Renal cortex interstitium (tissue), 15 donors: ENCODE measurements around the gene CACYBP. TPM values are rescaled to one million over a fixed set of nuclear protein-coding genes. Genes with fewer than 3 reads are reported as not detected.

ENCODE experiments used
- DNase-seq, 11 donors: peaks; one replicate each; pipeline ENCODE4 v3.0.0-alpha.2; 2013; ENCODE audit warnings: low read depth in 9 of 11, low spot score in 4 of 11; ENCODE audit errors: extremely low read depth in 1 of 11
- long read RNA-seq, 16 experiments: transcript quantifications; one replicate each; lab custom pipeline, GENCODE V29; 2026
- polyA plus RNA-seq, 3 donors: library from polyadenylated mRNA; unstranded; fragments of 120-200 nt; gene quantifications; one replicate each; pipeline ENCODE4 v1.2.1, GENCODE V29; 2013; ENCODE audit not compliant: insufficient read length in 3 of 3

The CACYBP gene, protein sequence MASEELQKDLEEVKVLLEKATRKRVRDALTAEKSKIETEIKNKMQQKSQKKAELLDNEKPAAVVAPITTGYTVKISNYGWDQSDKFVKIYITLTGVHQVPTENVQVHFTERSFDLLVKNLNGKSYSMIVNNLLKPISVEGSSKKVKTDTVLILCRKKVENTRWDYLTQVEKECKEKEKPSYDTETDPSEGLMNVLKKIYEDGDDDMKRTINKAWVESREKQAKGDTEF
- 100 to 1,000 TPM; 106 to 152 (median 144) TPM for polyA plus RNA-seq
- long read RNA-seq, donor 1, transcript CACYBP-201 (6 exons, 2,766 nt), result major isoform, 29 of 133 reads
- long read RNA-seq, donor 1, transcript CACYBP-207 (5 exons, 804 nt), result minor isoform, 7 of 133 reads
- long read RNA-seq, donor 1, partial matches to known transcripts, result 85 of 133 reads
- long read RNA-seq, donor 1, other reads (novel, unspliced or antisense), result 10 of 133 reads
- long read RNA-seq, donor 2, transcript CACYBP-207 (5 exons, 804 nt), result minor isoform, 10 of 52 reads
- long read RNA-seq, donor 2, transcript CACYBP-201 (6 exons, 2,766 nt), result major isoform, 37 of 52 reads
- long read RNA-seq, donor 2, partial matches to known transcripts, result 0 of 52 reads
- long read RNA-seq, donor 2, other reads (novel, unspliced or antisense), result 0 of 52 reads
- long read RNA-seq, donor 3, transcript CACYBP-201 (6 exons, 2,766 nt), result major isoform, 61 of 263 reads
- long read RNA-seq, donor 3, transcript CACYBP-207 (5 exons, 804 nt), result minor isoform, 12 of 263 reads
- long read RNA-seq, donor 3, partial matches to known transcripts, result 42 of 263 reads
- long read RNA-seq, donor 3, other reads (novel, unspliced or antisense), result 146 of 263 reads
- long read RNA-seq, donor 4, transcript CACYBP-201 (6 exons, 2,766 nt), result major isoform, 36 of 68 reads
- long read RNA-seq, donor 4, transcript CACYBP-208 (2 exons, 688 nt), result minor isoform, 6 of 68 reads
- long read RNA-seq, donor 4, partial matches to known transcripts, result 10 of 68 reads
- long read RNA-seq, donor 4, other reads (novel, unspliced or antisense), result 13 of 68 reads
- long read RNA-seq, donor 5, result 0 reads
- long read RNA-seq, donor 6, transcript CACYBP-207 (5 exons, 804 nt), result minor isoform, 8 of 63 reads
- long read RNA-seq, donor 6, transcript CACYBP-201 (6 exons, 2,766 nt), result major isoform, 42 of 63 reads
- long read RNA-seq, donor 6, partial matches to known transcripts, result 0 of 63 reads
- long read RNA-seq, donor 6, other reads (novel, unspliced or antisense), result 9 of 63 reads
- long read RNA-seq, donor 7, transcript CACYBP-207 (5 exons, 804 nt), result minor isoform, 14 of 164 reads
- long read RNA-seq, donor 7, transcript CACYBP-201 (6 exons, 2,766 nt), result major isoform, 59 of 164 reads
- long read RNA-seq, donor 7, partial matches to known transcripts, result 68 of 164 reads
- long read RNA-seq, donor 7, other reads (novel, unspliced or antisense), result 17 of 164 reads
- long read RNA-seq, donor 8, transcript CACYBP-207 (5 exons, 804 nt), result minor isoform, 16 of 104 reads
- long read RNA-seq, donor 8, transcript CACYBP-201 (6 exons, 2,766 nt), result major isoform, 56 of 104 reads
- long read RNA-seq, donor 8, partial matches to known transcripts, result 11 of 104 reads
- long read RNA-seq, donor 8, other reads (novel, unspliced or antisense), result 16 of 104 reads
- long read RNA-seq, donor 9, transcript CACYBP-201 (6 exons, 2,766 nt), result major isoform, 51 of 176 reads
- long read RNA-seq, donor 9, transcript CACYBP-207 (5 exons, 804 nt), result minor isoform, 5 of 176 reads
- long read RNA-seq, donor 9, partial matches to known transcripts, result 26 of 176 reads
- long read RNA-seq, donor 9, other reads (novel, unspliced or antisense), result 91 of 176 reads
- long read RNA-seq, donor 10, transcript CACYBP-201 (6 exons, 2,766 nt), result major isoform, 51 of 230 reads
- long read RNA-seq, donor 10, transcript CACYBP-207 (5 exons, 804 nt), result minor isoform, 12 of 230 reads
- long read RNA-seq, donor 10, partial matches to known transcripts, result 152 of 230 reads
- long read RNA-seq, donor 10, other reads (novel, unspliced or antisense), result 14 of 230 reads
- long read RNA-seq, donor 11, transcript CACYBP-201 (6 exons, 2,766 nt), result major isoform, 22 of 152 reads
- long read RNA-seq, donor 11, partial matches to known transcripts, result 15 of 152 reads
- long read RNA-seq, donor 11, other reads (novel, unspliced or antisense), result 108 of 152 reads
- long read RNA-seq, donor 12, transcript CACYBP-201 (6 exons, 2,766 nt), result major isoform, 15 of 112 reads
- long read RNA-seq, donor 12, partial matches to known transcripts, result 25 of 112 reads
- long read RNA-seq, donor 12, other reads (novel, unspliced or antisense), result 68 of 112 reads
- long read RNA-seq, donor 13, transcript CACYBP-207 (5 exons, 804 nt), result minor isoform, 26 of 126 reads
- long read RNA-seq, donor 13, transcript CACYBP-201 (6 exons, 2,766 nt), result major isoform, 68 of 126 reads
- long read RNA-seq, donor 13, partial matches to known transcripts, result 5 of 126 reads
- long read RNA-seq, donor 13, other reads (novel, unspliced or antisense), result 23 of 126 reads
- long read RNA-seq, donor 14, transcript CACYBP-201 (6 exons, 2,766 nt), result major isoform, 47 of 247 reads
- long read RNA-seq, donor 14, transcript CACYBP-207 (5 exons, 804 nt), result minor isoform, 11 of 247 reads
- long read RNA-seq, donor 14, partial matches to known transcripts, result 39 of 247 reads
- long read RNA-seq, donor 14, other reads (novel, unspliced or antisense), result 145 of 247 reads
- long read RNA-seq, donor 15, transcript CACYBP-201 (6 exons, 2,766 nt), result major isoform, 15 of 19 reads
- long read RNA-seq, donor 15, partial matches to known transcripts, result 0 of 19 reads
- long read RNA-seq, donor 15, other reads (novel, unspliced or antisense), result 0 of 19 reads
- long read RNA-seq, donor 16, transcript CACYBP-207 (5 exons, 804 nt), result minor isoform, 11 of 466 reads
- long read RNA-seq, donor 16, transcript CACYBP-201 (6 exons, 2,766 nt), result major isoform, 130 of 466 reads
- long read RNA-seq, donor 16, partial matches to known transcripts, result 278 of 466 reads
- long read RNA-seq, donor 16, other reads (novel, unspliced or antisense), result 44 of 466 reads

DNA sequence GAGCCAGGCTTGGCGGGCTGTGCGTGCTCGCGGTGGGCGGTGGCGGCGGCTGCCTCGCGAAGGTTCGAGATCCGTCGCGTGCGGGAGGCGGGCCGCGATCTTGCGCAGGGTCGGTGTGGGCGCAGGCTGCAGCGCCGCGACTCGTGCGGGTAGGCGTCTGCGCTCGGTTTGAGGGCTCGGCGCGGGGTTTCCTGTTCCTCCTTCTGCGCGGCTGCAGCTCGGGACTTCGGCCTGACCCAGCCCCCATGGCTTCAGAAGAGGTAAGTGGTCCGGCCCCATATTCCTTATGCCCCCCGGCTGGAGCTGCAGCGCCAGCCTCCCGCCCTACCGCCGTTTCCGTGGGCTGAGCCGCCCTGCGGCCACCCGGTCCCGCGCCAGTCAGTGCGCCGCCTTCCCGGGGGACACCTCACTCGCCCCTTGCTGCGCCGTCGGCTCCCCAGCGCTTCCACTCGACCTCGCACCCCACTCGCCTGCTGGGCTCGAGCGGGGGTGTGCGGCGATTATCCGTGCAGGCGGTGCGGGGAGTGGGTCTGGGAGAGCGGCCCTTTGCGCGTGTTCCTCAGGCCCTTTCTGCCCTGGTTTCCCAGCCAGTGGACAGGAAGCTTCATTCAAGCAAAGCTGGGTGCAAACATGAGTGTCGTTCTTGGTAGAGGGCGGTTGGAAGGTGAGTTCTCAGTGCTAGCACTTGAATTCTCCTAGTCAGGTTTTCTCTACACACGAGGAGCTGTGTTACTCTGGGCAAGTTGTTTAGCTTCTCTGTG is at the start of gene CACYBP:
CACYBP (plus strand) TSS at position 12 of the 761 bp plus-strand sequence; CDS start at position 246, 234 bp downstream.
- peak in 4 of 11 donors; percentile 9 to 27 (median 22) for DNase-seq

DNA sequence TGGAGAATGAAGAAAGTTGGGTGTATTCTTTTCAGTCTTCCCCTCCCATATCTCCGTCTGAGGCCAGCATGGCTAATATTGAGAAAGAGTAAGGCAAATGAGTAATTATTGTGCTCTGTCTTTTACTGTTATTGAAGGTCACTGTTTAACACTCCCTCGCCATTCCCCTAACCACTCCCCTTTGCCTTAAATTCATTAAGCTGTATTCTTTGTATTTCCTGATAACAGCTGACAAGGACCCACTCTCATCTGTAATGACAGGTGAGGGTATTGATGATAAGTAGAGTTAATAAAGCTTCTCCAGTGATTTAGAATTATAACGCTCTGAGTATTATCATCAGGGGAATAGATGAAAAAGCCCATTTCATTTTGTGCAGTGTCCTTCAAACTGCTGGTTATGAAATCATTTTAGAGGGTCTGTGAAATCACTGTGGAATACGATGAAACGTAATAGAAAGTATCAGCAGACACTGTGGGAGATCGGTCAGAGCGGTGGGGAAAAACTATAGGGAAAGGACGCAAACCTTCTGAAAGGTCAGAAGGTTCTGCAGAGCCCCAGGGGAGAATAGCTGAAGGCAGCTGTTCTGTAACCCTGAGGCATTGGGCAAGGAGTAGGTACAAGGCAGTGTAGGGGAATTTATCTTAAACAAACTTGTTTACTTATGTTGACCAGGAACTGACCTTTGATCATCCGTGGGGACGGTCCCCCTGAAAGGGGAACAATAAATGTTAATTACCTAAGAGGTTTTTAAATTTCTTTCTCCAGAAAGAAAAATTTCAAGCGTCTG is 46.3 kb upstream of the CACYBP start:
- DNase-seq, result no peak

- DNase-seq, result no peak
Observed at GRCh38 chr1:174954073-174954460, 45.7 kb upstream of the CACYBP start.

DNA sequence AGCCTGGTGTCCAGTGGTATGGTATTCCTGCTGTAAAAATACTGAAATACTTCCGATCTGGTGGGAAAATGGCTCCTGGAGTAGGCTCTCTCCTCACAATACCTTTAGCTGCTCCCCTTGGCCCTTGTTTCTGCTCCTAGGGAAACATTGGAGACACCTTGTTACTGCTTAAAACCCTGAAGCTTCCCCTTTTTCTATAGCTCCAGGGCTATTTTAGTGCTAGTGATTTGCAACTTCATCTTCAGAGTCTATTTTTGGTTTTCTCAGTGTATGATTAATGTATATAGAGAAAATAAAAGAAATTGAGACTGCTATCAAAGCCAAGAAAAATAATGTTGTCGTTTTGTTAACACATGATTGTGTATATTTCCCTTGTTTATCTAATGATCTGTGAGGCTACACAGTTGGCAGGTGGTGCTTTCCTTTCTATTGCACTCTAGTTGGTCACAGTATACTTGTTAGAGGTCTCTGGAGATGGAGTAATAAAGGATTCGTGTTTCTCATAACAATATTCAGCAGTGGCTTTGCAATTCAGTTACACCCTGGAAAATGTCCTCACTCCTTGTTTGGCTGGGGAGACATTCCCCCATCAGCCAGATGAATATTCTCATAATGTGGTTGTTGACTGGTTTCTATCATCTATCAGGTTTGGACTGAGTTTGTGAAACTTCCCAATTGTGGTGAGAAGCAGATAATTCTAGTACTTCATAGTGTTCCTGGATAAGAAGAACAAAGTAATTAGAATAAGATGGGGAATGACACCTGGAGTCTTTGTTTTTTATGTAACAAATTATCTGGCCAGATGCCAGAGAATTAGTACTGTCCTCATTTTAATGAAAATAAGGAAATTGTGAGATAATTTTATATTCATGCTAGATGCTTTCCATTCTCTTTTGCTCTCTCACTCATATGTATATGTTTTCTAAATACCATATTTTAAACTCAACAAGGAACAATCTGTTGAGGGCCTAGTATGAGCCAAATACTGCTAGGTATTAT is 44.8 kb upstream of the CACYBP start:
- DNase-seq, result no peak

DNA sequence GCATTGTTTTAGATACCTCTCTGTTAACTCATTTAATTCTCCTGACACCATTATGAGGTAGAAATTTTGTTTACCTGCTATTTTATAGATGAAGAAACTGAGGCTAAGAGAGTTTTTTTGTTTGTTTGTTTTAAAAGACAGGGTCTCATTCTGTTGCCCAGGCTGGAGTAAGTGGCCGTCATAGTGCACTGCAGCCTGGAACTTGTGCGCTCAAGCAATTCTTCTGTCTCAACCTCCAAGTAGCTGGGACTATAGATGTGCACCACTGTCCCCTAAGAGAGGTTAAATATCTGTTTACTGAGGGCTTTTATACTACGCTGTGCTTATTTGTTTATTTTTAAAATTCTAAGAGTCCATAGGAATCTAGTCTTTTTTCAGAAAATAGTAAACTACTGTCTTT is 43.7 kb upstream of the CACYBP start:
- DNase-seq, result no peak

GRCh38 chr1:174956976-174957375 is 42.8 kb upstream of the CACYBP start:
- DNase-seq, result no peak

DNA sequence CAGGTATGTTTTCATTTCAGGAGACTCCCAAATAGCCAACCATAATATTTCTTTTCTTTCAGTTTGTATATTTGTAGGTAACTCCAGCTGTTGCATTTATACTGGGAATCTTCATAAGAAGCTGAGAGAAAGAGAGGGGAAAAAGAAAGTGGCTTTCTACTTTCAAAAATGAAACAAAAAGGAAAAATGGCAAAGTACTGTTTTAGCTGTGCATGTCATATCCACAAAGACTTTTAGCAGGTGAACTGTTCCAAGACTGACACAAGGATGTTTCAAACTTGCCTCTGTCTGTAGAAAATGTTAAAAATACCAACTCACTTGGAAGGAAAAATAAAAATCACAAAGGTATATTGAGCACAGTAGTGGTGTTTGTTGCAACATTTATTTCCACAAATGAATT is 41.9 kb upstream of the CACYBP start:
- no peak for DNase-seq

- DNase-seq, result no peak
Observed at GRCh38 chr1:174958396-174958795, 41.4 kb upstream of the CACYBP start.

DNA sequence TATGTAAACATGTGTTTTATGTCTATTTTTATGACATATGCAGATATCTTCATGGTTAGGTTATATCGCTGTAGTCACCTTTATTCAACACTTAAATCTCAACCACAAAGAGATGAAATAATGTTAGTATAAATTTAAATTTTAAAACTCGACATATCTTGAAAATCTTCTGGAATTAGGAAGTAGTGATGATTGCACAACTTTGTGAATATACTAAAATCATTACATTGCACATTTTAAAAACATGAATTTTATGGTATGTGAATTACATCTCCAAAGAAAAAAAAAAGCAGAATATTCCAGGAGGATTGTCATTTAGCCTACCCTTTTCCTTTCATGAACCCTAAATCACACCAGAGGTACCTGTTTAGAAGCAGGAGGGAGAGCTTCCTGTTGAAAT is 39.4 kb upstream of the CACYBP start:
- no peak for DNase-seq

- no peak for DNase-seq
Observed at GRCh38 chr1:174963529-174964125, 36.1 kb upstream of the CACYBP start.

DNA sequence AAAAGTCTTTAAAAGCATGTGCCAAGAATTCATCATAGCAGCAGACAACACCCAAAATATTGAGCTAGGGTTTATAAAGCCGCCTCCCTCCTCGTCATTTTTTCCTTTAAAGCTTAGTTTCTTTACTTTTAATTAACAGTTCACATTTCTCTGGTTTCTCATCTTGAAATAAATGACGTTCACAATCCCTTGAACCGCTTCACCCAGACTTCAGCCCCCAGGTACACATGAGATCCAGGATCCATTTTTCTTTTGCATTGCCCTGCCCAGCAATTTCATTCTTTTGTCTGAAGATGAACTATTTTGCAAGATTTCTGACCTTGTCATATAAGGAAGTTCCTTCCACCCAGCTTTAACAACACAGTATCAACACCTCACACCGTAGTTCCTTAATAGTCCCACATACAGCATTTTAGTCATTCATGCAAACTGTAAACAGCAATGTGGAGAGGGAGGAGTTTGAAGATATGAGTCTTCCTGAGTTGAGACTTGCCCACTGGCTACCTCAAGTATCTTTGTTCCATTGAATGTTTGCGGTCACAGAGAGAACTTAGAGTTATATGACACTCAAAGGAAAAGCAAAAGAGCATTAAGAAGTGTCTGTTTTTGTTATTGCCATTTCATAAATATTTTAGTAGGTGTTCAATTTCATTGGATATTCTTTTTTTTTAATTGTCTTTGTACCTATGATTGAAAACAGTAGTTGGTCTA is 35.3 kb upstream of the CACYBP start:
- no peak for DNase-seq

DNA sequence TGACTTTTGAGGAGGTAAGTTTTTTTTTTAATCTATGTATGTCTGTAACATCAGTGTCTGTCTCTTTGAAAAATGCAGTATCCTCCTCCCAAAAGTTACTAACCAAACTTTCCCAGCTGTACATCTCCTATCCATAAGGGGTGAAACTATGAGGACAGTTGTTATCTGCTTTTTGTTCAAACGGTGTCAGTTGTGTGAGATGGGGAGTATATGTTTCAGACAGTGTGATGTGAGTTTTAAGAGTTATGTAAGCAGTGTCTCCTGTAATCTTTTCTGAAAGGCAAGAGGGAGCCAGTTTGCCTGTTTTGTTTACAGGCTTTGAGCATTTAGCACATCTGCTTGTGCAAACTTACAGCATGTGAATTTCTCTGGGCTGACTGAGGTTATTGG is 34.8 kb upstream of the CACYBP start:
- no peak for DNase-seq
